IMR-90 (cell line): ENCODE measurements around the gene GLP2R. TPM values are rescaled to one million over a fixed set of nuclear protein-coding genes. Genes with fewer than 3 reads are reported as not detected.

Experiments used
- ATAC-seq: fragments of 200-7000 bp; cut with Tn5 transposase; 2 replicates; pipeline ENCODE4 v1.9.1; 2020; ENCODE audit warnings: low read depth, mild to moderate bottlenecking, moderate library complexity
- BruUV-seq: library from RNA; stranded (reverse); fragments of 400-500 nt; replicated peaks from 2 replicates; lab custom pipeline; 2021; lab: Mats Ljungman, UMichigan
- CTCF ChIA-PET: fragments of 300-600 bp; formaldehyde crosslinking; extraction: SDS; loops from one replicate; lab custom pipeline; 2021; ENCODE audit warnings: antibody characterized with exemption; lab: Yijun Ruan, JAX
- POLR2A ChIA-PET: fragments of 300-600 bp; sonication (Branson Sonifier 250); formaldehyde crosslinking; loops from one replicate; lab custom pipeline; 2022; ENCODE audit warnings: antibody characterized with exemption; ENCODE audit not compliant: unreplicated experiment; lab: Charles Lee
- DNase-seq: peaks from one replicate; pipeline ENCODE4 v3.0.0; 2013
- H2AFZ ChIP-seq: replicated peaks from 2 replicates; pipeline ENCODE3; 2013; ENCODE audit warnings: low read length, mild to moderate bottlenecking; ENCODE audit not compliant: poor library complexity
- H2AK5ac ChIP-seq: 2 replicates; pipeline ENCODE4 v1.6.1; 2013; ENCODE audit warnings: low read depth, low read length, inconsistent platforms
- H2AK9ac ChIP-seq: replicated peaks from 2 replicates; pipeline ENCODE3; 2013; ENCODE audit warnings: mild to moderate bottlenecking, low read depth, low read length, moderate library complexity; ENCODE audit not compliant: poor library complexity
- H2BK120ac ChIP-seq: 2 replicates; pipeline ENCODE4 v1.6.1; 2013; ENCODE audit warnings: low read depth, low read length, inconsistent platforms
- H2BK15ac ChIP-seq: 3 replicates; pipeline ENCODE4 v1.6.1; 2013; ENCODE audit warnings: low read depth, low read length, inconsistent platforms
- H2BK20ac ChIP-seq: 2 replicates; pipeline ENCODE4 v1.6.1; 2013; ENCODE audit warnings: low read depth, mild to moderate bottlenecking, inconsistent platforms, low read length, moderate library complexity
- H2BK5ac ChIP-seq: 2 replicates; pipeline ENCODE4 v1.6.1; 2013; ENCODE audit warnings: mild to moderate bottlenecking, low read depth, low read length, inconsistent platforms; ENCODE audit not compliant: poor library complexity, severe bottlenecking
- H3K14ac ChIP-seq: replicated peaks from 2 replicates; pipeline ENCODE4 v1.6.1; 2013; ENCODE audit warnings: low read depth, low read length, inconsistent platforms
- H3K18ac ChIP-seq: 2 replicates; pipeline ENCODE4 v1.6.1; 2013; ENCODE audit warnings: low read depth, low read length, control low read depth
- H3K23ac ChIP-seq: 2 replicates; pipeline ENCODE4 v1.6.1; 2013; ENCODE audit warnings: low read depth, low read length, inconsistent platforms
- H3K27ac ChIP-seq: 2 replicates; pipeline ENCODE4 v1.5.1; 2013; ENCODE audit warnings: mild to moderate bottlenecking, control low read depth, low read length; ENCODE audit not compliant: insufficient read depth
- H3K27me3 ChIP-seq: 2 replicates; pipeline ENCODE4 v1.6.1; 2013; ENCODE audit warnings: low read length; ENCODE audit not compliant: control insufficient read depth, insufficient read depth
- H3K36me3 ChIP-seq: 2 replicates; pipeline ENCODE4 v1.6.1; 2013; ENCODE audit warnings: low read length, mixed read lengths; ENCODE audit not compliant: control insufficient read depth, insufficient read depth
- H3K4ac ChIP-seq: 2 replicates; pipeline ENCODE4 v1.6.1; 2013; ENCODE audit warnings: low read depth, low read length, inconsistent platforms
- H3K4me1 ChIP-seq: 2 replicates; pipeline ENCODE4 v1.6.1; 2013; ENCODE audit warnings: low read length, mixed read lengths; ENCODE audit not compliant: control insufficient read depth, insufficient read depth
- H3K4me2 ChIP-seq: 2 replicates; pipeline ENCODE4 v1.6.1; 2013; ENCODE audit warnings: low read depth, mild to moderate bottlenecking, control low read depth, low read length, moderate library complexity
- H3K4me3 ChIP-seq: 2 replicates; pipeline ENCODE4 v1.5.1; 2013; ENCODE audit warnings: low read depth, mild to moderate bottlenecking, control low read depth, low read length, moderate library complexity; ENCODE audit not compliant: insufficient read depth
- H3K56ac ChIP-seq: 2 replicates; pipeline ENCODE4 v1.6.1; 2013; ENCODE audit warnings: low read length, inconsistent platforms; ENCODE audit not compliant: insufficient read depth; ENCODE audit errors: extremely low read depth
- H3K79me1 ChIP-seq, 2 experiments: 2 replicates each; pipeline ENCODE4 v1.6.1; 2013; ENCODE audit warnings: low read length in 2 of 2, inconsistent platforms in 1 of 2, low read depth in 1 of 2
- H3K9ac ChIP-seq: 2 replicates; pipeline ENCODE4 v1.6.1; 2013; ENCODE audit warnings: low read depth, low read length, control low read depth
- H3K9me1 ChIP-seq: 2 replicates; pipeline ENCODE4 v1.6.1; 2013; ENCODE audit warnings: low read length, inconsistent platforms; ENCODE audit not compliant: insufficient read depth
- H3K9me3 ChIP-seq: 2 replicates; pipeline ENCODE4 v1.6.1; 2013; ENCODE audit warnings: low read length; ENCODE audit not compliant: control insufficient read depth, insufficient read depth
- H4K20me1 ChIP-seq: 2 replicates; pipeline ENCODE4 v1.6.1; 2013; ENCODE audit warnings: low read length, inconsistent platforms; ENCODE audit not compliant: insufficient read depth
- H4K5ac ChIP-seq: 2 replicates; pipeline ENCODE4 v1.6.1; 2013; ENCODE audit warnings: mild to moderate bottlenecking, low read depth, low read length, control low read depth
- H4K8ac ChIP-seq, 2 experiments: 2 replicates each; pipeline ENCODE4 v1.6.1; 2013; ENCODE audit warnings: low read depth in 2 of 2, low read length in 2 of 2, control low read depth in 1 of 2, inconsistent platforms in 1 of 2
- H4K91ac ChIP-seq: 2 replicates; pipeline ENCODE4 v1.6.1; 2013; ENCODE audit warnings: low read depth, low read length, inconsistent platforms; ENCODE audit not compliant: insufficient read depth
- RCOR1 ChIP-seq: IDR thresholded peaks from 2 replicates; pipeline ENCODE4 v1.6.1; 2012; ENCODE audit warnings: mild to moderate bottlenecking, low read length, improper control_type of control experiment; ENCODE audit not compliant: insufficient replicate concordance
- WGBS, 2 experiments: methylation state at CpG; one replicate each; pipeline versions ENCODE4 v1.1.5 to v1.1.7; 2013; ENCODE audit warnings: missing lambda C conversion rate in 2 of 2; ENCODE audit not compliant: insufficient read length in 1 of 2; ENCODE audit errors: extremely low coverage in 2 of 2; 5-methylcytosine and 5-hydroxymethylcytosine counted together
- dilution Hi-C: fragments of 300-500 bp; cut with HindIII; formaldehyde crosslinking; loops from one replicate; pipeline ENCODE4 v1.14.3; 2018; ENCODE audit warnings: low sequenced_read_pairs; ENCODE audit not compliant: unreplicated experiment
- in situ Hi-C: fragments of 300-500 bp; cut with MboI; formaldehyde crosslinking; loops from 3 replicates; pipeline ENCODE4 v1.14.3; 2019; ENCODE audit warnings: low sequenced_read_pairs, inconsistent platforms, mixed read lengths
- intact Hi-C: fragments of 100-400 bp; cut with micrococcal nuclease; formaldehyde crosslinking; loops from 2 replicates; pipeline ENCODE4 v1.10.0; 2022
- polyA plus RNA-seq, 3 experiments: library from polyadenylated mRNA; depleted of rRNA; stranded (reverse); fragments of >200 nt; gene quantifications; 2 replicates each; pipeline ENCODE4 v1.2.3, GENCODE V29; 2012; ENCODE audit warnings: low replicate concordance in 1 of 3
- total RNA-seq: library from RNA; depleted of rRNA; stranded (reverse); fragments of >200 nt; gene quantifications from 2 replicates; pipeline ENCODE4 v1.2.3, GENCODE V29; 2012
- TF ChIP-seq, protein P1 (sequence below): fragments of 150-350 bp; IDR thresholded peaks from 2 replicates; pipeline ENCODE4 v1.6.1; 2016; ENCODE audit warnings: low read depth, mild to moderate bottlenecking, low read length, moderate library complexity, borderline replicate concordance

Gene GLP2R
- total and polyA plus RNA-seq, 2 of the 4 experiments (the other 2 are of a cell fraction): 0.07 TPM; not detected in 1

- no peaks in the 10 kb centered on the region for H3K79me1 ChIP-seq
- H3K9ac ChIP-seq: no peak overlapping the region
- H3K4me3 ChIP-seq: no peak overlapping the region
- H2AK9ac ChIP-seq: peak overlapping the region; percentile 16
- ChIA-PET CTCF (no interaction called here), POLR2A (no interaction called here)
- DNase-seq: no peak
- no peaks in the 10 kb centered on the region for H4K20me1 ChIP-seq
- no peak overlapping the region for H2BK5ac ChIP-seq
- no TSS peak for BruUV-seq
- no peak overlapping the region for H3K4me2 ChIP-seq
- no peak for TF ChIP-seq RCOR1
- TF ChIP-seq, protein P1, sequence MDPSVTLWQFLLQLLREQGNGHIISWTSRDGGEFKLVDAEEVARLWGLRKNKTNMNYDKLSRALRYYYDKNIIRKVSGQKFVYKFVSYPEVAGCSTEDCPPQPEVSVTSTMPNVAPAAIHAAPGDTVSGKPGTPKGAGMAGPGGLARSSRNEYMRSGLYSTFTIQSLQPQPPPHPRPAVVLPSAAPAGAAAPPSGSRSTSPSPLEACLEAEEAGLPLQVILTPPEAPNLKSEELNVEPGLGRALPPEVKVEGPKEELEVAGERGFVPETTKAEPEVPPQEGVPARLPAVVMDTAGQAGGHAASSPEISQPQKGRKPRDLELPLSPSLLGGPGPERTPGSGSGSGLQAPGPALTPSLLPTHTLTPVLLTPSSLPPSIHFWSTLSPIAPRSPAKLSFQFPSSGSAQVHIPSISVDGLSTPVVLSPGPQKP: no peak
- H2AFZ ChIP-seq: no peak overlapping the region
- no peak overlapping the region for H3K23ac ChIP-seq
- H3K14ac ChIP-seq: no peak overlapping the region
- in situ Hi-C loops (no loop called here), dilution Hi-C loops (no loop called here), intact Hi-C loops (no loop called here)
- H2BK20ac ChIP-seq: no peak overlapping the region; the same call in 1 of the 2 replicates
- no peak overlapping the region for H3K27ac ChIP-seq
- H2BK120ac ChIP-seq: no peak overlapping the region
- no peak for ATAC-seq
- no peaks in the 10 kb centered on the region; the same call in 1 of the 2 replicates for H3K9me3 ChIP-seq
- peak overlapping the region; percentile 62; the same call in 1 of the 3 replicates for H2BK15ac ChIP-seq
- H3K18ac ChIP-seq: no peak overlapping the region
- peak overlapping the region; percentile 76 for H2AK5ac ChIP-seq
- no peak overlapping the region for H3K56ac ChIP-seq
- H4K8ac ChIP-seq: no peak overlapping the region
- H3K27me3 ChIP-seq: no peaks in the 10 kb centered on the region
- H3K4me1 ChIP-seq: peaks cover 4% of the 10 kb centered on the region; the same call in 1 of the 2 replicates
- H3K4ac ChIP-seq: no peak overlapping the region
- H4K5ac ChIP-seq: no peak overlapping the region
- no peak overlapping the region for H4K91ac ChIP-seq
- WGBS, 2 experiments: no CpG with 5 or more reads among the region's 12 CpGs
- H3K36me3 ChIP-seq: peaks cover under 1% of the 10 kb centered on the region; the same call in 1 of the 2 replicates
- peaks cover 5% of the 10 kb centered on the region; the same call in 1 of the 2 replicates for H3K9me1 ChIP-seq
These were observed 105.5 kb downstream of the GLP2R start for GRCh38 chr17:9931144-9931741.
